Nephron progenitor cell (in vitro differentiated cells): ENCODE results near the gene NIM1K.

Source experiments
- DNase-seq: peaks from one replicate; pipeline ENCODE4 v3.0.0; 2021
- H3K27ac Mint-ChIP-seq: 2 replicates; pipeline ENCODE4 v1.8.0; 2021; ENCODE audit warnings: mild to moderate bottlenecking, moderate library complexity, mixed read lengths
- H3K27me3 Mint-ChIP-seq: 2 replicates; pipeline ENCODE4 v1.8.0; 2021; ENCODE audit warnings: mild to moderate bottlenecking, low read depth, mixed read lengths; ENCODE audit not compliant: poor library complexity
- H3K36me3 Mint-ChIP-seq: 2 replicates; pipeline ENCODE4 v1.8.0; 2021; ENCODE audit warnings: low read depth, mixed read lengths
- H3K4me1 Mint-ChIP-seq: 2 replicates; pipeline ENCODE4 v1.8.0; 2021; ENCODE audit warnings: mixed read lengths
- H3K4me3 Mint-ChIP-seq: 2 replicates; pipeline ENCODE4 v1.8.0; 2021; ENCODE audit warnings: mild to moderate bottlenecking, moderate library complexity, mixed read lengths
- H3K9me3 Mint-ChIP-seq: 2 replicates; pipeline ENCODE4 v1.8.0; 2021; ENCODE audit warnings: mild to moderate bottlenecking, moderate library complexity, mixed read lengths
- CTCF ChIP-seq: fragments of 200-600 bp; sonication (generic); IDR thresholded peaks from 2 replicates; pipeline ENCODE4 v1.5.0; 2021; ENCODE audit warnings: antibody characterized with exemption

Gene NIM1K

GRCh38 chr5:43232943-43233833 lies 41.2 kb downstream of the NIM1K start:
- Mint-ChIP-seq H3K4me1 (no peaks in the 10 kb centered on the region), H3K27me3 (peaks cover 3% of the 10 kb centered on the region), H3K4me3 (no peak overlapping the region), H3K27ac (no peak overlapping the region), H3K36me3 (no peaks in the 10 kb centered on the region), H3K9me3 (no peaks in the 10 kb centered on the region)
- no peak for DNase-seq
- TF ChIP-seq CTCF, result no peak

GRCh38 chr5:43233946-43234345 lies 41.9 kb downstream of the NIM1K start:
- Mint-ChIP-seq H3K9me3 (no peaks in the 10 kb centered on the region), H3K27ac (no peak overlapping the region), H3K4me1 (no peaks in the 10 kb centered on the region), H3K27me3 (peaks cover 3% of the 10 kb centered on the region), H3K36me3 (no peaks in the 10 kb centered on the region), H3K4me3 (no peak overlapping the region)
- no peak for TF ChIP-seq CTCF
- no peak for DNase-seq

- no peaks in the 10 kb centered on the region for H3K36me3 Mint-ChIP-seq
- H3K27ac Mint-ChIP-seq, result no peak overlapping the region
- no peak for TF ChIP-seq CTCF
Measured at GRCh38 chr5:43236653-43237355, 44.8 kb downstream of the NIM1K start.

GRCh38 chr5:43242196-43242595 lies 50.2 kb downstream of the NIM1K start:
- Mint-ChIP-seq H3K9me3 (no peaks in the 10 kb centered on the region), H3K4me3 (no peak overlapping the region), H3K27me3 (peaks cover 13% of the 10 kb centered on the region), H3K27ac (no peak overlapping the region), H3K36me3 (no peaks in the 10 kb centered on the region), H3K4me1 (peaks cover 4% of the 10 kb centered on the region)
- TF ChIP-seq CTCF, result no peak
- DNase-seq, result no peak

More at GRCh38 chr5:43236653-43237355, 44.8 kb downstream of the NIM1K start:
- Mint-ChIP-seq H3K4me3 (no peak overlapping the region), H3K27me3 (peaks cover under 1% of the 10 kb centered on the region), H3K4me1 (no peaks in the 10 kb centered on the region), H3K9me3 (no peaks in the 10 kb centered on the region)
- no peak for DNase-seq

- Mint-ChIP-seq H3K36me3 (no peaks in the 10 kb centered on the region), H3K9me3 (no peaks in the 10 kb centered on the region), H3K4me3 (no peak overlapping the region), H3K4me1 (peaks cover 4% of the 10 kb centered on the region), H3K27me3 (peaks cover 13% of the 10 kb centered on the region), H3K27ac (no peak overlapping the region)
- no peak for DNase-seq
- TF ChIP-seq CTCF, result no peak
Measured at GRCh38 chr5:43243270-43243669, 51.2 kb downstream of the NIM1K start.
